Panc1 (cell line): Measurements from ENCODE around the gene DPCD. TPM values are rescaled to one million over a fixed set of nuclear protein-coding genes. Genes with fewer than 3 reads are reported as not detected.

Experiments used
- ATAC-seq: fragments of 200-7000 bp; cut with Tn5 transposase; 2 replicates; pipeline ENCODE4 v1.9.1; 2020; ENCODE audit warnings: mild to moderate bottlenecking, moderate library complexity
- BruUV-seq: library from RNA; stranded (reverse); fragments of 400-500 nt; replicated peaks from 2 replicates; lab custom pipeline; 2021; lab: Mats Ljungman, UMichigan
- CTCF ChIA-PET: fragments of 300-600 bp; sonication (Branson Sonifier 250); formaldehyde crosslinking; loops from one replicate; lab custom pipeline; 2022; ENCODE audit warnings: antibody characterized with exemption; lab: Charles Lee
- POLR2A ChIA-PET: fragments of 300-600 bp; sonication (Branson Sonifier 250); formaldehyde crosslinking; loops from one replicate; lab custom pipeline; 2022; ENCODE audit warnings: antibody characterized with exemption; lab: Charles Lee
- DNase-seq: peaks from one replicate; pipeline ENCODE4 v3.0.0-alpha.2; 2010; ENCODE audit warnings: low read depth, low spot score
- H3K27ac ChIP-seq: 2 replicates; pipeline ENCODE4 v1.5.1; 2011; ENCODE audit warnings: mild to moderate bottlenecking, low read length, inconsistent platforms
- H3K27me3 ChIP-seq: fragments of 200-500 bp; sonication (Bioruptor generic); 2 replicates; pipeline ENCODE4 v1.6.0; 2014; ENCODE audit warnings: low read length, inconsistent platforms; ENCODE audit not compliant: control insufficient read depth, insufficient read depth
- H3K36me3 ChIP-seq: fragments of 200-500 bp; sonication (Bioruptor generic); 2 replicates; pipeline ENCODE4 v1.5.1; 2014; ENCODE audit warnings: inconsistent platforms, mild to moderate bottlenecking, low read length, moderate library complexity; ENCODE audit not compliant: control insufficient read depth, insufficient read depth
- H3K4me1 ChIP-seq: 2 replicates; pipeline ENCODE4 v1.5.1; 2011; ENCODE audit warnings: inconsistent platforms, mild to moderate bottlenecking, low read length, moderate library complexity; ENCODE audit not compliant: control insufficient read depth, insufficient read depth
- H3K4me3 ChIP-seq, 2 experiments: 2 replicates each; pipeline ENCODE4 v1.5.1; 2011 to 2012; ENCODE audit warnings: low read depth in 2 of 2, low read length in 2 of 2, mild to moderate bottlenecking in 2 of 2, inconsistent platforms in 1 of 2, moderate library complexity in 1 of 2
- H3K9me3 ChIP-seq: fragments of 200-500 bp; sonication (Bioruptor generic); 2 replicates; pipeline ENCODE4 v1.5.1; 2014; ENCODE audit warnings: low read depth, mild to moderate bottlenecking, inconsistent platforms, low read length, moderate library complexity; ENCODE audit not compliant: control insufficient read depth, insufficient read depth
- CTCF ChIP-seq: fragments of 450-650 bp; IDR thresholded peaks from 2 replicates; pipeline ENCODE4 v1.5.1; 2017; ENCODE audit warnings: mild to moderate bottlenecking
- POLR2AphosphoS5 ChIP-seq: IDR thresholded peaks from 2 replicates; pipeline ENCODE4 v1.6.1; 2012; ENCODE audit warnings: mild to moderate bottlenecking, low read depth, low read length, moderate library complexity
- REST ChIP-seq, 2 experiments: IDR thresholded peaks; 2 replicates each; pipeline ENCODE4 v1.6.1; 2011 to 2012; ENCODE audit warnings: low read depth in 2 of 2, control low read depth in 1 of 2, low read length in 1 of 2, mild to moderate bottlenecking in 1 of 2, moderate library complexity in 1 of 2; ENCODE audit not compliant: insufficient read depth in 1 of 2
- SIN3A ChIP-seq: IDR thresholded peaks from 2 replicates; pipeline ENCODE4 v1.6.1; 2012; ENCODE audit warnings: low read depth, mild to moderate bottlenecking, low read length, moderate library complexity, borderline replicate concordance; ENCODE audit not compliant: insufficient read depth
- TCF7L2 ChIP-seq: IDR thresholded peaks from 2 replicates; pipeline ENCODE4 v1.6.1; 2011; ENCODE audit warnings: mild to moderate bottlenecking, low read depth, low read length, inconsistent platforms
- in situ Hi-C: cut with HindIII; loops from 2 replicates; pipeline ENCODE4 v1.10.0; 2016; ENCODE audit warnings: low sequenced_read_pairs, low pct_unique_long_range_greater_than_20kb
- intact Hi-C: fragments of 100-400 bp; cut with micrococcal nuclease; formaldehyde crosslinking; loops from one replicate; pipeline ENCODE4 v1.10.0; 2022; ENCODE audit not compliant: unreplicated experiment
- total RNA-seq: library from RNA; stranded (reverse); gene quantifications from one replicate; pipeline ENCODE4 v1.2.1, GENCODE V29; 2021; ENCODE audit not compliant: unreplicated experiment

The DPCD gene
- total RNA-seq, 1 experiment from 2014 or later: 27.6 TPM

DNA sequence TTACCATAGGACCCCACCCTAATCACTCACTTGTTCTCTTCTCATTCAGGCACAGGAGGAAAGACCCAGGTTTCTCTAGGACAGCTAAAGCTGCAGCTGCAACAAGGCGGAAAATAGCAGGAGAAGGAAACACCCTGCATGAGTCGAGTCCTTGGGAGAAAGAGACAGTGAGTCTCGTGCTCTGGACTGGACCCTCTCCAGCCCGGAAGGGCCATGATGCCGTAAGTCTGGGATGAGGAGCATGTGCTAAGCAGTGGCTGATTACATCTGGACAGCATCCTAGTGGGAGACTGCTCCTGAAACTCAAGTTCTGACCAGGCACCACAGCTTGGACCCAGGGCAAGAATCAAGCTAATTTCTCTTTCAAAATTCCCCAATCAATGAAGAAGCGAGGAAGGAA lies 67.4 kb downstream of the DPCD start:
- intact Hi-C loops (no loop called here), in situ Hi-C loops (no loop called here)
- DNase-seq (no peak), ATAC-seq (no peak)
- no peaks in the 10 kb centered on the region for H3K4me1 ChIP-seq
- no peak overlapping the region for H3K27ac ChIP-seq
- BruUV-seq: no TSS peak
- TF ChIP-seq TCF7L2 (no peak), POLR2AphosphoS5 (no peak), REST (IDR thresholded peaks at IDR 0.05; ENCODE audit: insufficient read depth in 1 of 2, low read depth in 2 of 2, low read length in 1 of 2) (no peak), SIN3A (no peak), CTCF (no peak)
- H3K9me3 ChIP-seq: no peaks in the 10 kb centered on the region
- ChIA-PET CTCF (no interaction called here), POLR2A (no interaction called here)
- no peaks in the 10 kb centered on the region for H3K36me3 ChIP-seq
- H3K4me3 ChIP-seq: no peak overlapping the region
- H3K27me3 ChIP-seq: no peaks in the 10 kb centered on the region

DNA sequence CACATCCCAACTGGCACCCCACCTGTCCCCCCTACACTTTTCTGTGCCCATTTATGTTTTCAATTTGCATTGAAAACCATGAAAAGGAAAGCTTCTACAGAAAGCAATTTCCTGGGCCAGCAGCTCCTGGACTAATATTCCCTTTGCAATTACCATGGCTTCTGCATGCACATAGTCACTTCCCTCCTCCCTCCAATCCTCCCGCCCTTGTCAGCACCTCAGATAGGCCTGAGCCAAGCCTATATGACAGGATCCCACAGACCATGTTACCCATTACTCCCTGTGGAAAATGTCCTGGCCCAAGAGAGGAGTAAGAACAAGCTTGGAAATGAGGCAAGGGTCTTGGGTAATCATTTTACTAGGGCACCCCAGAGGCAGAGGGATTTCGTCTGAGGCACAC lies 68.8 kb downstream of the DPCD start:
- POLR2A ChIA-PET: no interaction called here
- BruUV-seq: no TSS peak
- no peaks in the 10 kb centered on the region for H3K27me3 ChIP-seq
- no peaks in the 10 kb centered on the region for H3K4me1 ChIP-seq
- H3K4me3 ChIP-seq: no peak overlapping the region
- in situ Hi-C loops: no loop called here
- TF ChIP-seq POLR2AphosphoS5 (no peak), REST (IDR thresholded peaks at IDR 0.05; ENCODE audit: insufficient read depth in 1 of 2, low read depth in 2 of 2, low read length in 1 of 2) (no peak), SIN3A (no peak), TCF7L2 (no peak), CTCF (no peak)
- H3K27ac ChIP-seq: no peak overlapping the region
- intact Hi-C loops: no loop called here
- H3K9me3 ChIP-seq: no peaks in the 10 kb centered on the region
- ATAC-seq (no peak), DNase-seq (no peak)
- CTCF ChIA-PET: no interaction called here
- H3K36me3 ChIP-seq: no peaks in the 10 kb centered on the region
